HL-60/S4 treated with phorbol 12-myristate 13-acetate at 8.2 ng/mL for 4 days and 3 days (cell line): ENCODE results near the gene ROCK2.

ENCODE experiments used
- in situ Hi-C: fragments of 300-500 bp; cut with MboI; formaldehyde crosslinking; loops from 2 replicates; pipeline ENCODE4 v1.15.0; 2022; ENCODE audit warnings: low sequenced_read_pairs

ROCK2 gene

GRCh38 chr2:11158916-11159573, 185.4 kb downstream of the ROCK2 start:
- in situ Hi-C loops, result no loop called here

GRCh38 chr2:11157731-11158130, 186.7 kb downstream of the ROCK2 start:
- in situ Hi-C loops, result no loop called here

- in situ Hi-C loops, result no loop called here
These were observed 187.1 kb downstream of the ROCK2 start for GRCh38 chr2:11157296-11157695.

- in situ Hi-C loops, result no loop called here
These were observed 187.9 kb downstream of the ROCK2 start for GRCh38 chr2:11156396-11157075.

GRCh38 chr2:11155381-11156035, 188.9 kb downstream of the ROCK2 start, which contains the start of gene SLC66A3:
Gene SLC66A3 (plus strand): TSS chr2:11155467. CDS start chr2:11155547, 80 bp downstream.
- in situ Hi-C loops, result no loop called here

- in situ Hi-C loops, result no loop called here
These were observed 189.5 kb downstream of the ROCK2 start for GRCh38 chr2:11154923-11155380.

- in situ Hi-C loops, result no loop called here
These were observed 190.2 kb downstream of the ROCK2 start for GRCh38 chr2:11154016-11154922.

- in situ Hi-C loops, result no loop called here
These were observed 191.8 kb downstream of the ROCK2 start for GRCh38 chr2:11152591-11152990.

- in situ Hi-C loops, result no loop called here
These were observed 197.2 kb downstream of the ROCK2 start for GRCh38 chr2:11147263-11147662.

GRCh38 chr2:11146076-11146475, 198.4 kb downstream of the ROCK2 start:
- in situ Hi-C loops, result no loop called here

- in situ Hi-C loops, result no loop called here
These were observed 199.1 kb downstream of the ROCK2 start for GRCh38 chr2:11145350-11145749.

GRCh38 chr2:11144738-11145079, 199.7 kb downstream of the ROCK2 start:
- in situ Hi-C loops, result no loop called here

GRCh38 chr2:11144077-11144737, 200.2 kb downstream of the ROCK2 start:
- in situ Hi-C loops, result no loop called here

GRCh38 chr2:11142987-11143386, 201.4 kb downstream of the ROCK2 start:
- in situ Hi-C loops, result no loop called here

GRCh38 chr2:11142330-11142729, 202.1 kb downstream of the ROCK2 start:
- in situ Hi-C loops, result no loop called here

- in situ Hi-C loops, result no loop called here
These were observed 203.1 kb downstream of the ROCK2 start for GRCh38 chr2:11141319-11141718.

GRCh38 chr2:11140492-11140891, 203.9 kb downstream of the ROCK2 start:
- in situ Hi-C loops, result no loop called here

- in situ Hi-C loops, result loop anchor here (10.0 kb wide), 2 partner anchors 310 to 450 kb away; no protein-coding TSS in a partner anchor
These were observed 210.1 kb downstream of the ROCK2 start for GRCh38 chr2:11134349-11134748.

- in situ Hi-C loops, result loop anchor here (10.0 kb wide), 2 partner anchors 311 to 451 kb away; no protein-coding TSS in a partner anchor
These were observed 210.5 kb downstream of the ROCK2 start for GRCh38 chr2:11133936-11134320.

GRCh38 chr2:11133238-11133935, 211.0 kb downstream of the ROCK2 start:
- in situ Hi-C loops, result loop anchor here (10.0 kb wide), 2 partner anchors 311 to 451 kb away; no protein-coding TSS in a partner anchor
